Stimulated activated memory B cell treated with anti-CD40 and anti-IgM and Interleukin-4, amounts not matched to agents 10 μg/mL and 1 μg/mL and 100 μg/mL, for 72 hours (primary cell): ENCODE measurements around the gene PIP4K2C.

Experiments
- ATAC-seq: fragments of 150-1000 bp; cut with Tn5 transposase; 2 replicates; pipeline ENCODE4 v1.10.0; 2021
- H3K27ac Mint-ChIP-seq: one replicate; pipeline ENCODE4 v1.8.0; 2022; ENCODE audit warnings: mild to moderate bottlenecking, mixed read lengths
- H3K27me3 Mint-ChIP-seq: one replicate; pipeline ENCODE4 v1.8.0; 2022; ENCODE audit warnings: mixed read lengths
- H3K36me3 Mint-ChIP-seq: one replicate; pipeline ENCODE4 v1.8.0; 2022; ENCODE audit warnings: mixed read lengths
- H3K4me1 Mint-ChIP-seq: one replicate; pipeline ENCODE4 v1.8.0; 2022; ENCODE audit warnings: mixed read lengths
- H3K4me3 Mint-ChIP-seq: one replicate; pipeline ENCODE4 v1.8.0; 2022; ENCODE audit warnings: mild to moderate bottlenecking, moderate library complexity, mixed read lengths
- H3K9me3 Mint-ChIP-seq: one replicate; pipeline ENCODE4 v1.8.0; 2022; ENCODE audit warnings: mixed read lengths

PIP4K2C gene

DNA sequence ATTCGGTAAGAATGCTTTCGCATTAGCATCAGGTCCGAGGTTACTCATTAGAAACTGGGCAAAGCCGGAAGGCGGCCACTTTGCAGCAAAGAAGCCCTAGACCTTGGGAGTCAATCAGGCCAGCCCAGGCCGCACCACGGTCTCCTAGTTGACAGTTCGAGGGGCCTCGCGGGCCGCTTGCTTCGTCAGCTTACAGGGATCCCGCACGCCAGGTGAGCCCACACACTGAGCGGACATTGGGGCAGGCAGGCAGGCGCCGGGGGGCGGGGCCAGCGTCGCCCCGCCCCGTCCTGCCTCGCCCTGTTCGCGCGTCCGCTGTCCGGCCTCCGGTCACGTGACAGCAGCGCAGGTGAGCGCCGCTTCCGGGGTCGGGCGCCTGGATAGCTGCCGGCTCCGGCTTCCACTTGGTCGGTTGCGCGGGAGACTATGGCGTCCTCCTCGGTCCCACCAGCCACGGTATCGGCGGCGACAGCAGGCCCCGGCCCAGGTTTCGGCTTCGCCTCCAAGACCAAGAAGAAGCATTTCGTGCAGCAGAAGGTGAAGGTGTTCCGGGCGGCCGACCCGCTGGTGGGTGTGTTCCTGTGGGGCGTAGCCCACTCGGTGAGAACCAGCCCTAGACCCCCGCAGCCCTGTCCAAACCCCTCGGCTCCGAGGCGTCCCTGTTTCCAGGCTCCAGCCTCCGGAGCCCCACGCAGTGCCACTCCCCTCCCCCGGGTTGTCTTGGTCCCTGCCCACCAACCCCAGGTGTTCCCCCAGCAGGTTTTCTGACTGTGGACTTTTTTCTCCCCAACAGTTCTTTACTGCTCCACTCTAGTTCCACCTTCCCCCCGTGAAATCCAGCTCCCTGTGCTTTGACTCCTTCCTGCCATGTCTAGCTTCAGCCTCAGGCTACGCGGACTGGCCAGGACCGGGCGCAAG lies at the start of gene PIP4K2C:
Gene PIP4K2C (plus strand): TSS at position 329 of the 918 bp plus-strand sequence. CDS start 98 bp downstream, at position 427.
- peak within 1 kb of the TSS; percentile 81 for H3K27ac Mint-ChIP-seq
- no peaks in the 10 kb centered on the region for H3K27me3 Mint-ChIP-seq
- peak; percentile 98 for ATAC-seq
- no peaks in the 10 kb centered on the region for H3K9me3 Mint-ChIP-seq
- H3K4me1 Mint-ChIP-seq = peaks cover 24% of the 10 kb centered on the region
- H3K4me3 Mint-ChIP-seq = peak within 1 kb of the TSS; percentile 90
- H3K36me3 Mint-ChIP-seq = peaks cover 10% of the 10 kb centered on the region

DNA sequence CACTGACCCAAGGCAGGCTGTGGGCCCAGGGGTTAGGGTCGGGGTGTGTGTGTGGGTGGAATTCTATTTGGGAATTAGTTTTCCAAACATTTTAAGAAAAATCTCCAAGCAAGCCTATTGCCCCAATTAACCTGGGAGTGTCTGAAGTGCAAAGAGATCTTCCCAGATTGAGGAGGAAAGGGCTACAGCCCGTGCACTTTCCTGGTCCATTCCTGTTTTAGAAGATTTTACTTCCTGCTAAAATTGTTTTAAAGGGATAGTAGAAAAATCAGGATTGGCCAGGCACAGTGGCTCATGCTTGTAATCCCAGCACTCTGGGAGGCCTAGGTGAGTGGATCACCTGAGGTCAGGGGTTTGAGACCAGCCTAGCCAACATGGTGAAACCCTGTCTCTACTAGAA lies 49.3 kb upstream of the PIP4K2C start:
- Mint-ChIP-seq H3K4me1 (peaks cover 26% of the 10 kb centered on the region), H3K36me3 (peaks cover 22% of the 10 kb centered on the region), H3K27ac (no peak overlapping the region), H3K9me3 (no peaks in the 10 kb centered on the region), H3K4me3 (no peak overlapping the region), H3K27me3 (no peaks in the 10 kb centered on the region)
- no peak for ATAC-seq

DNA sequence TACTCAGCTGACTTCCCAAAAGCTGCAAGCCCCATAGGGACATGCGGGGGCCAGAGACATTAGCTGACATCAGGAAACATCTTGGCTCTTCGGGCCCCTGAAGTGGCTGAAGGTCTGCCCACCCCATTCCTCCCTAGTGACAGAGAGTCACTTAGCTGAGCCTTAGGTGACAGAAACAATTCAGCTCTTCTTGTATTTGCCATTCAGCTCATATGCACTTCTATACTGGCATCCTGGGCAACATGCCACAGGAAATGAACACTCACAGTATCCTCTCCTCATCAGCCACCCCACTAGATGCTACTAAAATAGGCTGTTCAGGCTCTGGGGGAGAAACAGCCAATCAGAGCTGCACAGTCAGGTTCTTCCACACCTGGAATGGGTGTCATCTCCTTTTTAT lies 47.4 kb upstream of the PIP4K2C start:
- H3K9me3 Mint-ChIP-seq = no peaks in the 10 kb centered on the region
- H3K27ac Mint-ChIP-seq = no peak overlapping the region
- H3K4me3 Mint-ChIP-seq = no peak overlapping the region
- H3K27me3 Mint-ChIP-seq = no peaks in the 10 kb centered on the region
- H3K4me1 Mint-ChIP-seq = peaks cover 35% of the 10 kb centered on the region
- ATAC-seq = no peak
- peaks cover 15% of the 10 kb centered on the region for H3K36me3 Mint-ChIP-seq

DNA sequence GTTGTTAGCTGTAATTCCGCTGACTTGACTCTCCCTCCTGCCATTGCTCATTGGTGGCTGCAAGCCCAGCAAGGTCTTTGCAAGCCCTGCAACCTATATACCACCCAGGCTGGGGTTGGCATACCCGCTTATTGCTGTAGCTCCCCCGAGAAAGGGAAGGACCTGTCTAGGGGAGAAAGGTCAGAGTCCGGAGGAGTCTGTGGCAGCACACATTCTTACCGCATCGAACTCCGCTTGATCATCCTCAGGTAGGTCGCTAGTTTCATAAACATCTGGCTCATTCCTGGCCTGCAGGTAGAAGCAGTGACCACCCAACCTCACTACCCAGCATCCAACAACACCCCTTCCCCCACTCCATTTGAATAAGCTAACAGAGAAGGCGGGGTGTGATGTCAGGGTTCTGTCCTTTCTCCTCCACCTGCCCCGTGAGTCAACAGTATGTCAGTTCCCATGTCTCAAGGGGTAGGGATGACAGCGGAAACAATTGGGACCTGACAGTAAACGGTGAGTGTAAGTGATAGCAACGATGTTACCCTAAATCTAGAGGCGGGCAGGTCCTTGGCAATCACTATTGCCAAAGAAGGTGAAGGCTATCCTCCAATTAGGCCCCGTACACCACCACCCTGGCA lies 45.1 kb upstream of the PIP4K2C start:
- peak overlapping the region; percentile 85 for H3K27ac Mint-ChIP-seq
- H3K36me3 Mint-ChIP-seq = peaks cover 3% of the 10 kb centered on the region
- H3K4me3 Mint-ChIP-seq = peak overlapping the region; percentile 93
- peaks cover 8% of the 10 kb centered on the region for H3K27me3 Mint-ChIP-seq
- H3K9me3 Mint-ChIP-seq = no peaks in the 10 kb centered on the region
- peaks cover 50% of the 10 kb centered on the region for H3K4me1 Mint-ChIP-seq
- ATAC-seq = no peak

DNA sequence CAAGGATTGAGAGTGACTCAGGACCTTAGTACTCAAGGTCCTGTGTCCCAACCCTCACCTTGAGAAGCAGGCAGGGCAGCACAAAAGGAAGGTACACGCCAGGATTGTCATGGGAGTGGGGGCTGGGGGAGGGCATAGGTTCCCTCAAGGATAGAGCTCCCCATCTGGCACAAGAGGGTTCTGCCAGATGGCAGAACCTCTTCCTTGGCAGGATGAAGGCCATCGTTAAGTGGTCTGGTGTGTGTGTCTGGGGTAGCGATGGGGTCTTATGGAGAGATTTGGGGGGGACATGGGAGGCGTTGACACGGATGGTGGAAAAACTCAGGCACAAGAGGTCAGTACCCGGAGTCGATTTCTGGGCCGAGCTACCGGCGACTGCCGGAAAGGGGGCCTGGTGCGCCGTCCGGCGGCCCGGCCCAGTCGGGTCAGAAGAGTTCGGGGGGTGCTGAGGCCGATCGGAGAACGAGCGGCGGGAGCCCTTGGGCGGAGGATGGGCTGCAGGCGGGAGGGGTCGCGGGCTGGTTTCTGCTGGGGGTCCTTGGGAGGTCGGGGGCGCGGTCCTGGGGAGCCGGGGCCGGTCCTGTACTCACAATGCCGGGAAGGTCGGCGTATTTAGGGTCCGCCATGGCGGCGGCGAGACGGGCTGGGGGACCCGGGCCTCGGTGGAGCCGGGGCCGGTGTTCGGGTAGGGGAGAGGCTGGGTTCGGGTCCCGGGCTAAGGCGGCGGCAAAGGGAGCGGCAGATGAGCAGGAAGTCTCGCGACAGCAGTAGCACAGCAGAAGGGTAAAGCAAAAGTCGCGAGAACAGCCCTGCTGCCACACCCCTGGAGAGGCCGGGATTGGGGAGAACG lies 44.3 kb upstream of the PIP4K2C start, which contains the start of gene DCTN2:
Gene DCTN2 (minus strand): TSS at position 755 of the 850 bp plus-strand sequence. CDS start 129 bp downstream, at position 626.
- peaks cover 50% of the 10 kb centered on the region for H3K4me1 Mint-ChIP-seq
- no peaks in the 10 kb centered on the region for H3K9me3 Mint-ChIP-seq
- ATAC-seq = peak; percentile 98
- H3K4me3 Mint-ChIP-seq = peak within 1 kb of the TSS; percentile 93
- no peaks in the 10 kb centered on the region for H3K36me3 Mint-ChIP-seq
- peak within 1 kb of the TSS; percentile 85 for H3K27ac Mint-ChIP-seq
- H3K27me3 Mint-ChIP-seq = peaks cover 8% of the 10 kb centered on the region

DNA sequence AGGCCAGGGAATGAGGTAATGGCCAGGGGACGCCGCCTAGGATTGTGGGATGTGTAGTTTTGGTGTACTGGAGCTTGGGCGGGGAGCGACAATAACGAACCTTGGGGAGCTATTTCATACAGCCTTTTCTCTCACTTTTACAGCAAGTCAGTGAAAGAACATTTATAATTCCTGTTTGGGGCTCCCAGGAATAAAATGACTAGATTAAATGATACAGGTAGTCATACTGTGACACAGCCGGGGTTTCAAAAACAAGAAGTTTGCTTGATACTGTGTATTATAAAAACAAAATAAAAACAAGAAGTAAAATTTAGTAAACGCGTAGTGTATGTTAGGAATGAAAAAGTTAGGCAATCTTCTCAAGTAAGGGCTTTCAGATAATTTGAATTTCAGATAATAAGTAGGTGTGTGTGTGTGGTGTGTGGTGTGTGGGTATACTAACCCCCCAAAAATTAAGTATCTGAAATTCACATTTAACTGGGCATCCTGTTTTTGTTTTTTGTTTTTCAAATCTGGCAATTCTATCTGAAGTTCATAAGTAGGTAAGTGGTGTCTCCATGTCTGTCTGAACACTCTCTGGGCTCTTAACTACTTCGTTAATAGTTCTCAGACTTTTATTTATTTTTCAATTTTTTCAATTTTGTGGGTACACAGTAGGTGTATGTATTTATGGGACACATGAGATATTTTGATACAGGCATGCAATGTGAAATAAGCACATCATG lies 43.5 kb upstream of the PIP4K2C start:
- Mint-ChIP-seq H3K4me1 (peaks cover 50% of the 10 kb centered on the region), H3K27me3 (peaks cover 8% of the 10 kb centered on the region)

DNA sequence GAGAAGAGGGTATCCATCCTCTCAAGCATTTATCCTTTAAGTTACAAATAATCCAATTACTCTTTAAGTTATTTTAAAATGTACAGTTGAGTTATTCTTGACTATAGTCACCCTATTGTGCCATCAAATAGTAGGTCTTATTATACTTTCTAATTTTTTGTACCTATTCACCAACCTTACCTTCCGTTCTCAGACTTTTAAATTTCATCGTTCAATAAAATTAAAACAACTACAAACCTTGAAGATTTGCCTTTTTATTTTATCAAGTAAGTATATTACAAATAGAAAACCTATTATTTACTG lies 43.0 kb upstream of the PIP4K2C start:
- H3K36me3 Mint-ChIP-seq = no peaks in the 10 kb centered on the region
- H3K9me3 Mint-ChIP-seq = no peaks in the 10 kb centered on the region
- ATAC-seq = no peak
- no peak overlapping the region for H3K4me3 Mint-ChIP-seq
- H3K27ac Mint-ChIP-seq = no peak overlapping the region
- peaks cover 8% of the 10 kb centered on the region for H3K27me3 Mint-ChIP-seq
- H3K4me1 Mint-ChIP-seq = peaks cover 50% of the 10 kb centered on the region

More for the DNA sequence above, 43.5 kb upstream of the PIP4K2C start:
- peak overlapping the region; percentile 93 for H3K4me3 Mint-ChIP-seq
- no peaks in the 10 kb centered on the region for H3K9me3 Mint-ChIP-seq
- H3K36me3 Mint-ChIP-seq = no peaks in the 10 kb centered on the region
- no peak for ATAC-seq
- H3K27ac Mint-ChIP-seq = peak overlapping the region; percentile 85

DNA sequence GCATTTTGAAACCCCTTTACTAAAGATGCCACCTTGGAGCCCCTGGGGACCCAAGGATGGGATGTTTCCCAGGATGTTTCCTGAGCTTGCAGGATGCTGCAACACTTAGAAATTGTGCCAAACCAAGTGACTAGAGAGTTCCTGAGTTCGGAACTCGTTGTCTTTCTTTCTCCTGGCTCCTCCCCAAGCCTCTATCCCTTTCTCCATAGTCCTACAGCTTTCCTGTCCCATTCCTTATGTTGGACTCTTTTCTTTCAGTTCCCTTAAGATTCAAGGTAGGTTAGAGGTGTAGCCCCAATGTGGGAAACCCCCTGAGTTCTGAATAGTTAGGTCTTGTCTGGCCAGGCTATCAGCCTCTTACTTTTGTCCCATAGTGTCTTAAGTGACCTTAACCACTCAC lies 42.5 kb upstream of the PIP4K2C start:
- Mint-ChIP-seq H3K36me3 (no peaks in the 10 kb centered on the region), H3K4me1 (peaks cover 50% of the 10 kb centered on the region), H3K27ac (no peak overlapping the region), H3K9me3 (no peaks in the 10 kb centered on the region), H3K4me3 (no peak overlapping the region), H3K27me3 (peaks cover 11% of the 10 kb centered on the region)
- ATAC-seq = no peak

DNA sequence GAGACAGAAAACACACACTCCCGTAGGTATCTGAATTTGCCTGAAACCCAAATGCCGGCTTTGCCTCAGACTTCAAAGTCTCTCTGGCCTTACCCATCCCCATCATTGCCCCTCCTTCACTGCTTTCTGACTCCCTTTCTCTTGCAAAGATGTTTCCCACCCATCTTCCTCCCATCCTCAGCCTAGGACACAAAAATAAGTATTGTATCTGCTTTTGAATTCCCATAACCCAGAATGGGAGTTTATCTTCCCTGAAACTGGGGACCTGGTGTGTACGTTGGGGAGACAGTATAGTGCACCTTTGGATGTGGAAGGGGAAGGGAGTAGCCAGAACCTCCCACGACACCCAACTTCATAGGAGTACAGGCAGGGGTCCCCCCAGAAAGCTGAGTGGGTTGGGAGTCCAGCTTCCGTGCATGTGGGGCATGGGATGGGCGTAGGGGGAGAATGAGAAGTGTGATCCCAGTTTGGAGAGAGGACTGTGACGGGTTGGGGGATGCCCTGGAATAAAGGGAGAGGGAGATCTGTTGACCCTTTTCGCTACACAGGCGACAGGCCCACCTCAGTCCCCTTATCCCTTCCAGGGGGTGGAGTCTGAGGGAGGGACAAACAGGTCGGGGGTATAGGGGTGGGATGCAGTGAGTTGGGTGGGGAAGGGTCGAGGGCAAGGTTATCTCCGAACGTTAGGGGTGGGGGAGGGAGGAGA lies 41.6 kb upstream of the PIP4K2C start:
- Mint-ChIP-seq H3K4me1 (peaks cover 50% of the 10 kb centered on the region), H3K27ac (peak overlapping the region; percentile 45), H3K36me3 (no peaks in the 10 kb centered on the region), H3K27me3 (peaks cover 16% of the 10 kb centered on the region), H3K9me3 (no peaks in the 10 kb centered on the region), H3K4me3 (peak overlapping the region; percentile 79)
- ATAC-seq = no peak

DNA sequence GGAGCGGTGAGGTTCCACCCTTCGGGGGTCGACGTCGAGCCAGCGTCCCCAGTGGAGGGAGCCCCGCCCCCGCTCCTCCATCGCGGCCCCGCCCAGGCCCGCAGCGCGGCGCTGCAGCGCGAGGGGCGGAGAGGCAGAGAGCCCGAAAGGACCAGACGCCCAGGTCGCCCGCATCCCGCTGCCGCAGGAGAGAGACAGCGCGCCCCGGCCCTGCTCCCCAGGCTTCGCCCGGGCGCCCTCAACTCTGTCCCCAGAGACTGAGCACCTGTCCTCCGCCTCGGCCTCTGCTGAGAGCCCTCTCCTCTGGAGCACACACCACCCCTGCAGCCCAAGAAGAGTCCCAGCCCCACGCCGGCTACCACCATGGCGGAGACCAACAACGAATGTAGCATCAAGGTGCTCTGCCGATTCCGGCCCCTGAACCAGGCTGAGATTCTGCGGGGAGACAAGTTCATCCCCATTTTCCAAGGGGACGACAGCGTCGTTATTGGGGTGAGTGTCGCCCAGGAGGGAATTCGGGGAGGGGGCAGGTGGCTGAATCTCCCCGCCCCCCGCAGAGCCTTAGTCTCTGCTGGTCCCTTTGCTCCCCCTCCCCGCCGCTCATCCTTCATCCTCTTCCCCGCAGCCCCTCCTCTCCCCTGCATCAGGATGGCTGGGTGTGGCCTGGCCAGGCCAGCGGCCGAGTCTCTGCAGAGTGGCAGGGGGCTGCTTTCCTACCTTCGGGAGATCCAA lies 40.9 kb upstream of the PIP4K2C start, which contains the start of gene KIF5A:
Gene KIF5A (plus strand): TSS at position 136 of the 732 bp plus-strand sequence. CDS start 228 bp downstream, at position 364.
- Mint-ChIP-seq H3K27ac (peak within 1 kb of the TSS; percentile 45), H3K36me3 (no peaks in the 10 kb centered on the region), H3K9me3 (no peaks in the 10 kb centered on the region), H3K4me3 (peak within 1 kb of the TSS; percentile 79), H3K27me3 (peaks cover 16% of the 10 kb centered on the region), H3K4me1 (peaks cover 45% of the 10 kb centered on the region)
- peak; percentile 54 for ATAC-seq

DNA sequence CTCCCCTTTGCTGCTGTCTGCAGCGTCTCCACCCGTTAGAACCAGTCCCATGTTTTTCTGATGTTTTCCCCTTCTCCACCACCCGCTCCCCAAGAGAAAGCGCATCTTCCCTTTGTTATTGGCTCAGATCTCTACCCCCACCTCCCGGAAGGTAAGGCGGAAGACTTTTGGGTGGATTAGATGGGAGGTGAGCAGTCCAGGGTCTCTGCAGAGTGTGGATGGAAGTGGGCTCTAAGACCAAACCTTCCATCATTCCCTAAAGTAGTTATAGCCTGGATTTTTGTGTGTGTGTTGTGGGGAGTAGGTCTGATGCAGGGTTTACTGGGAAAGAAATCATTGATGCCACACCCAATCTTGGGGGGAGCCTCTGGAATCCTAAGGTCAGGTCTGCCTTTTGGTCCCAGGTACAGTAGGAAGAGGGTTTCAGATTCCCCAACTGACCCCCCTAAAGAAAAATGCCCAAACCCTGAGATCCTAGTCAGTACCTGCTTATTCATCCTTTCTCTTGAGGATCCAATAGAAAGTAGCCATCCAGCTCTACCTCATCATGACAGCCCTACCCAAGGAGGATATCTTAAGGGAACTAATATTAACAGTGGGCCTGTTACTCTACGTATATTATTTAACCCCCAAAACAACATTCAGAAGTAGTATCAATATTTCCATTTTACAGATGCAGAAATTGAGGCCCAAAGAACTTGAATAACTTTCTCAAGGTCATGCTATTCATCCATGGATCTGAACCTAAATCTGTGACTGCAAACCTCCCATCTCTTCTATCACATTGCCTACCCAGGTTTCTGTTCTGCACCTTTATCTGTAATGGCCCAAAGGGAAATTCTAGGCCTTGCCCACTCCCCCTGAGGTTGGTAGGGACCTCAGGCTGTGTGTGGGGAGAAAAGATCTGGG lies 40.1 kb upstream of the PIP4K2C start:
- no peaks in the 10 kb centered on the region for H3K36me3 Mint-ChIP-seq
- peak overlapping the region; percentile 79 for H3K4me3 Mint-ChIP-seq
- no peak overlapping the region for H3K27ac Mint-ChIP-seq
- peaks cover 16% of the 10 kb centered on the region for H3K27me3 Mint-ChIP-seq
- peaks cover 36% of the 10 kb centered on the region for H3K4me1 Mint-ChIP-seq
- H3K9me3 Mint-ChIP-seq = no peaks in the 10 kb centered on the region
- ATAC-seq = no peak

DNA sequence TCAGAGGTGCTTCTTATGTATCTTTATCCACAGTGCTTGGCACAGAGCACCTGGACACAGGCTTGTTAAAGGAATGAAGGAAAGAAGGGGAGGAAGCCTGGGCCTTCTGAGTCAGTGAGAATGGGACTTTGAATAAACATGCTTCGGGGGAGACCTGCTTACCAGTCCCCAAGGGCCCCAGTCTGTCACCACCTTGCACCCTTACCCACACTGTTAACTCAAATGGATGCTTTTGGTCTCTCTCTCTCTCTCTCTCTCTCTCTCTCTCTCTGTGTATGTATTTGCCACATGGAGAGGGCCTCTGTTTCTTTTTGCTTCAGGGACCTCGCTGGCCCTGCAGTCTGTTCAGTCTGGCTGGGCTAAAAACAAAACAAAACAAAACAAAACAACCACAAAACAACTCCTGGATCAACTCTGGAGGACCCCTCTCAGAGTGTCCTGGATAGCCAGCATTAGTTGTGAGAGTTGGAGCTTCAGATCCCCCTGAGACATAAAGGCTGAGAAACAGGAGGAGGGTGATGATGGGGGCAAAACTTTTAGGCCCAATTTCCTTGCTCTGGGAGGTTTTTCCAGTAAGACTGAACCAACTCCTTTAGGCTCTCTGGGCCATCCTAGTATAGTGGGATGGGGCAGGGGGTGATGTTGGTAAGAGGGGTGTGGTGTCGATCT lies 39.2 kb upstream of the PIP4K2C start:
- peaks cover 30% of the 10 kb centered on the region for H3K4me1 Mint-ChIP-seq
- no peaks in the 10 kb centered on the region for H3K9me3 Mint-ChIP-seq
- H3K27ac Mint-ChIP-seq = no peak overlapping the region
- no peaks in the 10 kb centered on the region for H3K36me3 Mint-ChIP-seq
- no peak for ATAC-seq
- H3K27me3 Mint-ChIP-seq = peaks cover 16% of the 10 kb centered on the region
- no peak overlapping the region for H3K4me3 Mint-ChIP-seq
